ENCODE data around the gene DNAH2.
A peak's percentile ranks its signal among the peaks of the same experiment; 100 is the strongest.

DNA sequence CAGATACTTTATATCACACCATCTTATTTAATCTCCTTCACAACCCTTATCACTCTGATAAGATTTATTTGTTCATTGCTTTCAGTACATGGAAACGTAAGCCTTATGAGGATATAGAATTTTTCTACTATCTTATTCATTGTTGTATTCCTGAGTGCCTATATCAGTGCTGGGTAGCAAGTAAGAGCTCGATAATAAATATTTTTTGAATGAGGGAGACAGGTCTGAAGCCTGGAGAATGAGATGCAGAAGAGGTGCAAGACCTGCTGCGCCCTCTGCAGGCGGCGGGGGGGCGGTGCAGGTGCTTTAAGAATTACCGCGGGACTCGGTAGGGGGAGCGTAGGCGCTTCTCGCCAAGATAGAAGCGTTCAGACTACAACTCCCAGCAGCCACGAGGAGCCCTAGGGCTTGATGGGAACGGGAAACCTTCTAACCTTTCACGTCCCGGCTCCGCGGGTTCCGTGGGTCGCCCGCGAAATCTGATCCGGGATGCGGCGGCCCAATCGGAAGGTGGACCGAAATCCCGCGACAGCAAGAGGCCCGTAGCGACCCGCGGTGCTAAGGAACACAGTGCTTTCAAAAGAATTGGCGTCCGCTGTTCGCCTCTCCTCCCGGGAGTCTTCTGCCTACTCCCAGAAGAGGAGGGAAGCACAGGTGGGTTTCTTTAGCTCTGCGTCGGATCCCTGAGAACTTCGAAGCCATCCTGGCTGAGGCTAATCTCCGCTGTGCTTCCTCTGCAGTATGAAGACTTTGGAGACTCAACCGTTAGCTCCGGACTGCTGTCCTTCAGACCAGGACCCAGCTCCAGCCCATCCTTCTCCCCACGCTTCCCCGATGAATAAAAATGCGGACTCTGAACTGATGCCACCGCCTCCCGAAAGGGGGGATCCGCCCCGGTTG lies 29.4 kb upstream of the DNAH2 start, which contains the start of gene WRAP53:
- TF ChIP-seq, protein P1, sequence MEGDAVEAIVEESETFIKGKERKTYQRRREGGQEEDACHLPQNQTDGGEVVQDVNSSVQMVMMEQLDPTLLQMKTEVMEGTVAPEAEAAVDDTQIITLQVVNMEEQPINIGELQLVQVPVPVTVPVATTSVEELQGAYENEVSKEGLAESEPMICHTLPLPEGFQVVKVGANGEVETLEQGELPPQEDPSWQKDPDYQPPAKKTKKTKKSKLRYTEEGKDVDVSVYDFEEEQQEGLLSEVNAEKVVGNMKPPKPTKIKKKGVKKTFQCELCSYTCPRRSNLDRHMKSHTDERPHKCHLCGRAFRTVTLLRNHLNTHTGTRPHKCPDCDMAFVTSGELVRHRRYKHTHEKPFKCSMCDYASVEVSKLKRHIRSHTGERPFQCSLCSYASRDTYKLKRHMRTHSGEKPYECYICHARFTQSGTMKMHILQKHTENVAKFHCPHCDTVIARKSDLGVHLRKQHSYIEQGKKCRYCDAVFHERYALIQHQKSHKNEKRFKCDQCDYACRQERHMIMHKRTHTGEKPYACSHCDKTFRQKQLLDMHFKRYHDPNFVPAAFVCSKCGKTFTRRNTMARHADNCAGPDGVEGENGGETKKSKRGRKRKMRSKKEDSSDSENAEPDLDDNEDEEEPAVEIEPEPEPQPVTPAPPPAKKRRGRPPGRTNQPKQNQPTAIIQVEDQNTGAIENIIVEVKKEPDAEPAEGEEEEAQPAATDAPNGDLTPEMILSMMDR (IDR thresholded peaks at IDR 0.05; ENCODE audit: low read length): peak; percentile 99
- TF ChIP-seq EZH2 (IDR thresholded peaks at IDR 0.05; ENCODE audit: borderline replicate concordance, low read length): no peak
